NCI-H526 treated with DMSO at 0.1 percent for 48 hours (cell line): ENCODE data around the gene ZNF101.

Source experiments
- DNase-seq: peaks from one replicate; lab custom pipeline; 2025; lab: John Stamatoyannopoulos, UW

Gene ZNF101

GRCh38 chr19:19668230-19669012 lies at the start of gene ZNF101:
Gene ZNF101, plus strand, starts transcription at chr19:19668839. Its CDS starts 125 bp downstream, at chr19:19668964.
- peak; percentile 76 for DNase-seq

- DNase-seq, result no peak
Measured at GRCh38 chr19:19619181-19619848, 49.3 kb upstream of the ZNF101 start.

- no peak for DNase-seq
Measured at GRCh38 chr19:19619849-19620210, 48.8 kb upstream of the ZNF101 start.

- DNase-seq, result no peak
Measured at GRCh38 chr19:19623383-19623782, 45.3 kb upstream of the ZNF101 start.

- DNase-seq, result no peak
Measured at GRCh38 chr19:19624032-19624570, 44.5 kb upstream of the ZNF101 start.

GRCh38 chr19:19626516-19627472 lies 41.8 kb upstream of the ZNF101 start:
- DNase-seq, result no peak

GRCh38 chr19:19627621-19628500 lies 40.8 kb upstream of the ZNF101 start, which contains the start of gene LPAR2:
Gene LPAR2, minus strand, starts transcription at chr19:19628220. Its CDS starts 945 bp downstream, at chr19:19627275.
- no peak for DNase-seq

- peak; percentile 6 for DNase-seq
Measured at GRCh38 chr19:19628501-19629134, 40.0 kb upstream of the ZNF101 start.

- DNase-seq, result no peak
Measured at GRCh38 chr19:19630062-19630414, 38.6 kb upstream of the ZNF101 start.

GRCh38 chr19:19630426-19630825 lies 38.2 kb upstream of the ZNF101 start:
- no peak for DNase-seq

GRCh38 chr19:19631346-19631745 lies 37.3 kb upstream of the ZNF101 start:
- no peak for DNase-seq

GRCh38 chr19:19632661-19633060 lies 36.0 kb upstream of the ZNF101 start:
- DNase-seq, result no peak

- DNase-seq, result no peak
Measured at GRCh38 chr19:19633711-19634515, 34.7 kb upstream of the ZNF101 start.

GRCh38 chr19:19634516-19635312 lies 33.9 kb upstream of the ZNF101 start:
- no peak for DNase-seq

GRCh38 chr19:19635313-19635702 lies 33.3 kb upstream of the ZNF101 start:
- no peak for DNase-seq

GRCh38 chr19:19636573-19637185 lies 32.0 kb upstream of the ZNF101 start:
- no peak for DNase-seq

- DNase-seq, result no peak
Measured at GRCh38 chr19:19637186-19637522, 31.5 kb upstream of the ZNF101 start.

- no peak for DNase-seq
Measured at GRCh38 chr19:19637523-19638251, 31.0 kb upstream of the ZNF101 start.
